Measurements from ENCODE around the gene CAMK1G.

Gene CAMK1G

DNA sequence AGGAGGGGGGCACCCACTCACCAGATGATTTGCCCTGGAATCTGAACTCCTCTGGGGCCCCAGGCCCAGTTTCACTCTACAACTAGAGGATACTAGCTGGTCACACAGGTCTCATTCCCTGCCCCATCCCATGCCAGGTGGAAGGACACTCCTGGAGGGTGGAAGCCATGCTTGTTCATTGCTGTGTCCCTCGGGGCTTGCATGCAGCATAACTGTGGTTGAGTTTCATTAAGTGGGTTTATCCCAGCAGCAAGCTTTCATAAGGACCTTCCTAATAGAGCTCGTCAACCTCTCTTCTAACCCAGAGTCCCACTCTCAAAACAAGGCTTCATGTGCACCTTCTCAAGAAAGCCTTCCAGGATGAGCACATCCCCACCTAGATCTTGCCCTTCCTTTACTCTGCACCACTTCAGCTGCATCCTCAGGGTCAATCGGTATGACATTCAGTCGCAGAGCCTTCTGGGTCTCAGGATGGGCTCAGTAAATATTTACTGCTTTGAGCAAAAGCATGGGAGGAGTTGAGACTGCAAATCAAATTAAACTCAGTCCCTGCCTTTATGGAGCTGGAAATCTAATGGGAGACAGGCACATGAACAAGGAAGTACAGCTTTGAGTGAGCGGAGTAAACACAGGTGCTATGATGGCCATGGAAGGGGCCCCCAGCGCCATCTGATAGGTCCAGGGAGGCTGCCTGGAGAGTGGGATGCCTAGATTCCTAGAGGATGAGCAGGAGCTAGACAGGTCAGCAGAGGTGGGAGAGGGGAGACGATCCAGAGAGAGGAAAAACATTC is 36.4 kb downstream of the CAMK1G start:
- DNase-seq (ENCODE audit: low read depth in 3 of 3) = no peak

GRCh38 chr1:209620487-209620884 is 37.0 kb downstream of the CAMK1G start:
- DNase-seq (ENCODE audit: low read depth in 3 of 3) = no peak

DNA sequence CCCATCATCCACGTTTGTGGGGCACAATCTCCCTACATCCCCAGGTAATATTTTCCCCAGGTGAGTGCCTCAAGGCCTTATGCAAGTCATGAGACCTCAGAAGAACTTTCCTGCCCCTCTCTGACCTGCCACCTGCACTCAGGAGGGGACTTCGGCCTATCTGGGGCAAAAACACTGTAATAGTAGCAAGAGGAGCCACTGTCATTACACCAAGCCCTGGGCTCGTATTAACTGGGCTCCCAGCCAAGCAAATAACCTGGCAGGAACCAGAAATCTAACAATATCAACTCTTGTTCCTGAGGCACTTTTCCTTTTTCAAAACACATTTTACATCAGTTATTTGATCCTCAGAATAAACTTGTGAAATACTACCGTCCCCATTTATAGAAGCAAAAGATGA is 37.8 kb downstream of the CAMK1G start:
- DNase-seq (ENCODE audit: low read depth in 3 of 3) = no peak

- no peak for DNase-seq (ENCODE audit: low read depth in 3 of 3)
Measured at GRCh38 chr1:209621741-209622655, 38.5 kb downstream of the CAMK1G start.

- no peak for DNase-seq (ENCODE audit: low read depth in 3 of 3)
Measured at GRCh38 chr1:209622841-209623829, 39.6 kb downstream of the CAMK1G start.

DNA sequence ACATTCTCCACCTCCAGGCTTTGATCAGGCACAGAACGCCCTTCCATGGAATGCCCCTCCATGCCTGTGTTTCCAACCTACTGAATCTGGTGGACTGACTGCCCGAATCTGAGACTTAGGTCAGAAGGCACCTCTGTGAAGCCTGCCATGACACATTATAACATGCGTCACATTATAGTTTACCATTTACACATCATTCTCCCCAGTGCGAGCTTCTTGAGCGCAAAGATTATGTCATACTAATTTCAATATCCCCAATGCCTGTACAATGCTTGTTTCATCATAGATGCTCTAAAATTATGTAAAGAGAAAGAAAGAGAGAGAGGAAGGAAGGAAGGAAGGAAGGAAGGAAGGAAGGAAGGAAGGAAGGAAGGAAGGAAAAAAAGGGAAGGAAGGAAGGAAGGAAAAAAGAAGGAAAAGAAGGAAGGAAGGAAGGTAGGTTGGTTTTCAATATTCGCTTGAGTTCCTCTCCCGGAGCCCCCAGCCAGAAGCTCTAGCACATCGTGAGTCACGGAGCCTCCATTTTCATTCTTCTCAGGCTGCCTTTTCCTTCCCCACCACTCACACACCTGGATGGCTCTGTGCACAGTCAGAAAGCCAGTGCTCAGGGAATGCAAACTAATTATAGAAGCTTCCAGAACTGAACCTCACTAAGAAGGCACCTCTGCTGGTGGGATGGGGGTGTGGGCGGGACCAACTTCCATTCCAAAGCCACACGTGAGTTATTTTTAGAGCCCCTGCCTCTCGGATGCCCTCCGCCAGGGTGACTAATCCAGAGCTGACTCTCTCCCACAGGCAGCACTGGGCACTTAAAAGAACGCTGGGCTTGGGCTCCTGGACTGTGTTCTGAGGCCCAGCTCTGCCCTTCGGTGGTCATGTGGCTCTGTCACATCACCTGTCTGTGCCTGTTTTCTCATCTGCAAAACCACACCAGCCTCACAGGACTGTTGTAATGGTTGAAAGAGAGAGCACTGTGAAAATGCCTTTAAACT is 41.3 kb downstream of the CAMK1G start:
- no peak for DNase-seq (ENCODE audit: low read depth in 3 of 3)

DNA sequence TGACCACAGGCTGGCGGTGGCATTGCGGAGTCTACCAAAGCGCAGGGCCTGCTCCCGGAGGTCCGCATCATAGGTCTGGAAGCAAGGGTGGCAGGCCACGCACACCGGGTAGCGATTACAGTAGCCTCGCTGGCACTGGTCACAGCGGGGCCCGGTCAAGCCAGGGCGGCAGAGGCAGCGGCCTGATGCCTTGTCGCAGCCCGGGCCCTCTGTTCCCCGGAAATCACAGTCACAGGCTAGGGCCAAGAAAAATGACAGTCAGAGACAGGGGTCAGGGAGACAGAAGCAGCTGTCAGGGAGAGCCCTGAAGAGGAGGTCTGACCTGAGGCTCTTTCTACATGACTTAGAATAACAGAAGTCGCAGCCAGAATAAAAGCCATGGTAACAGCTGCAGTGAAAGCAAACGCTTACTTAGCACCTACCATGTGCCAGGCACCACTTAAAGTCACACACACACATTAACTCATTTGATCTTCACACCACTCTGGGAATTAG is 42.3 kb downstream of the CAMK1G start:
- no peak for DNase-seq (ENCODE audit: low read depth in 3 of 3)

- DNase-seq (ENCODE audit: low read depth in 3 of 3) = no peak
Measured at GRCh38 chr1:209626346-209627026, 43.0 kb downstream of the CAMK1G start.

GRCh38 chr1:209627027-209627731 is 43.7 kb downstream of the CAMK1G start:
- DNase-seq (ENCODE audit: low read depth in 3 of 3) = no peak

DNA sequence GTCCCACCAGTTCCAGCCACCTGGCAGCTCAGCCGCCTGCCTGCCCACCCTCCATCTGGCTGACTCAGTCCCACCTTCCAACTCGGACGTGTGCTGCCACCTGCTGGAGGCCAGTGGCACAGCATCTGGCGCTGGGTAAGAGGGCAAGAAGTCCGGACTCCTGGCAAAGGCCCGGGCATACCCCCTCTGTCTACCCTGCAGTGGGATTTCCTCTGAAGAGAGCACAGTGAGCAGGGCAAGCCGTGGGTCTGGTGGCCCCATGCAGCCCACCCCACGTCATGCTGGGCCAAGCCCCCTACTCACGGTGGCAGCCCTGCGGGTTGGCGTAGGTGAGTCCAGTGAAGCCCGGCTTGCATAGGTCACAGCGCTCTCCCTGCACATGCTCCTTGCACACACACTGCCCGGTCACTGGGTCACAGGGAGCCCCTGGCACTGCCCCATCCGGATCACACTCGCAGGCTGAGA is 44.2 kb downstream of the CAMK1G start:
- DNase-seq (ENCODE audit: low read depth in 3 of 3) = peak; percentile 53 to 73 (median 60)

DNA sequence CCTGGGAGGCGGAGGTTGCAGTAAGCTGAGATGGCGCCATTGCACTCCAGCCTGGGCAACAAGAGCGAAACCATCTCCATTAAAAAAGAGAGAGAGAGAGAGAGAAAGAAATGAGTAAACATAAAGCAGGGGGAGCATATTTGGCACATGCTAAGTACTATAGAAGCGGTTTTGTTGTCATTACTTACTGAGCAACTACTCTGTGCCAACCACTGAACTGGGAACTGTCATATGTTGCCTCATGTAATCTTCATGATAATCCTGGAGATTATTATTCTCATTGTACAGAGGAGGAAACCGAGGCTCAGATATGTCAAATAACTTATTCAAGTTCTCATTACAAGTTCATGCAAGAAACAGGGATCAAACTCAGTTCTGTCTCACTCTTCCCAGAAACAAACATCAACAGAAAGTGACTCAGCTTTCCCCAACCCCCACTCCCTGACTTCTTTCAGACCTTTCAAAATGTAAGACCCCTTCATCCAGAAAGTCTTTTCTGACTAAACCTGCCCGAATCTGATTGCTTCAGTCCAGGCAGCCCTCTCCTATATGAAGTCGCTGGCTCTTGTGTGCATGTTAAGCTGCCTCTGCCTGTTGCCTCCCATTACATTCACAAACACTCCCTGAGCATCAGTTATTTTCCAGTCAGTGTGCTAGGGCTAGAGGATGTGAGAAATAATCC is 45.2 kb downstream of the CAMK1G start:
- DNase-seq (ENCODE audit: low read depth in 3 of 3) = no peak

DNA sequence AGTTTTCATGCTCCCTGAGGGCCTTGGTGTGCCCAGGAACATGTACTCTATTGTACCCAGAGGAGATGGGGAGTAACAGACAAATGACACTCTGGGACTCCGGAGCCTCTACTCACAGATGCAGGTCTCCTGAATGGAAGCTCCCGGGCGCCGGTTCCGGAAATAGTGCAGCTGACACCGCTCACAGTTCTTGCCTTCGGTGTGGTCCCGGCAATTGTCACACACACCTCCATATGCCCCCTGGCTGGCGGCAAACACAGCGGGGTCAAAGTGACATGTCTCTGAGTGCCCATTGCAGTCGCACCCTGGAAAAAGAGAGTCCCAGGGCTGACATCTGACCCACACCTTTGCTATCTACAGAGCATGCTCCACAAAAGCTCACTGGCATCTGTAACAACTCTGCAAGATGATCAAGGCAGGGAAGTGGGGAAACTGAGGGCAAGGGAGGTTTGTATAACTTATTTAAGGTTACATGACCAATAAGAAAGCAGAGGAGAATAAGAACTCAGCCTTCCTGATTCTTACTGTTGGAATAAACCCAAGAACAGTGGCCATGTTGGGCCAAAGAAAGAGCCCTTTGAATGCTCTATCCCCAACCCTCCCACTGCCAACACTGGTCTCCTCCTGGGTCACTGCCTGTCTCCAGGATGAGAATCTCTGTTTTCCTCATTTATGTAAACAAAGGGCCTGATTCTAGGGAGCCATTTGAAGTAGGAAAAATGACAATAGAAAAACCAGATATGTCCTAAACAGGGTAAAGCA is 46.3 kb downstream of the CAMK1G start:
- DNase-seq (ENCODE audit: low read depth in 3 of 3) = no peak

DNA sequence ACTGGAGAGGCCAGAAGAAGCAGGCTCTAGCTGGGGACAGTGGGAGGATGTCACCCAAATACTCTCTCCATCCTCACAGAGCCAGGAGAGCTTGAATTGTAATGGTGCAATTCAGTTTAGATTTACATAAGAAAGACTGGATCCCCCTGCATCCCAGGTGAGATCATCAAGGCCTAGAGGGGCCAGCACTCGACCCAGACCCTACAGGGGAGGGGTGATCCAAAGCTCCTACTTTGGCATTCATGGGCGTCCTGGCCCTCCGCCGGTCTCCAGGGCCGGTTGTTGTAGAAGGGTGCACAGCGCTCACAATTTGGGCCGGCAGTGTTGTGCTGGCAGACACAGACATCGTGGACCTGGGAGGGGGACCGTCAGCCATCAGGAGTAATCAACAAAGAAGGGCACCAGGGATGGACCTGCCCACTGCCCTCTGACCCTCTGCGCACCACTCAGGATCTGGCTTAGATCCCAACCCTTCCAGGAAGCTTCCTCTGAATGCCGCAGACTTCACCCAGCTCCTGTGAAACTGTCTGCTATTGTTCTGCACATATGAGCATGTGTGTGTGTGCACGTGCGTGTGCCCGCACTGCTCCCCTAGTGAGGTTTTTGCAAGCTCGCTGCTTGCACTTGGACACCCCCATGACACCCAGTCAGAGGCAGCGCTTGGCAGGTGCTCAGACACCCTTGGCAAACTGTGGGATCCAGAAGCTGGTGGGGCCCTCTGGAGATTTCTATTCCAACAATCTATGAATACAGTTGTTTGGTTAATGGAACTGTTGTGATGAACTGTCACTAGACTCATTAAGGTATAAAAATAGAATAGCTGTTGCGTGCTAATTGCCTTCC is 47.1 kb downstream of the CAMK1G start:
- DNase-seq (ENCODE audit: low read depth in 3 of 3) = no peak

- DNase-seq (ENCODE audit: low read depth in 3 of 3) = no peak
Measured at GRCh38 chr1:209633335-209633997, 50.0 kb downstream of the CAMK1G start.

DNA sequence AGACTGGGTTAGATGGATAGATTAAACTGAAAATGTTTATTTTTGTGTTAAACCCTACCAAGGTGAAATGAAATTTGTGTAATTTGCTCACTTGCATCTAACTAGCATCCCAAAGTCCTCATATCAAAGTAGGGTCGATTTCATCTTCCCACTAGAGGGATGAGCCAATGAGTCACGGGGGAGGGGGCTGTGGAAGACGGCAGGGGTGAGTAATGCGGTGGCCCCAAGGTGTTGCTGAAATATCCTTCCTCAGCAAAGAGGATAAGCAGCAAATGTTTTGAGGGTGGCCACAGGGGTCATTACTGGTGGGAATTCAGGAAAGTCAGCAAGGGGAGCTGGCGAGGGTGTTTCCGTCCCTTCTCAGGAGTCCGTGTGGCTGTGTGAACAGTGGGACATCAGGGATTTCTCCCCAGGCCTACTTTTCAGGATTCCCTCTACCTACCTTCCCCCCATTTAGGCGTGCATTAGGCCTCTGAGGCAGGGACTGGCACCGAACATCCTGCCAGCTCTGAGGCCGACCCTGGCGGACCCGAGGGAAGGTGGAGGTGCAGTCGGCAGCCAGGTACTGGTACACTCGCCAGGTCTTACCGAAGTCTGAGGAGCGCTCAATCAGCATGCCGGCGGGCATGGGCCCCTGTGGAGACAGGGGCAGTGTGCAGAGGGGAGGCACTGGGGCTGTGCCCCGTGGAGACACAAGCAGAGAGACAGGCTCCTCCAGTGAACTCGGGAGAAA is 50.7 kb downstream of the CAMK1G start:
- DNase-seq (ENCODE audit: low read depth in 3 of 3) = no peak

Data from stimulated activated CD4-positive, alpha-beta T cell treated with anti-CD3 and anti-CD28 coated beads, TNF-alpha, amount 100 ng/mL, for 4 hours (primary cell).